NK-92 treated with Interleukin-12 subunit alpha and Interleukin-12 subunit beta, amount 100 ng/mL, for 24 hours (cell line): ENCODE results near the gene HECW1.
"Not testable (repeated sequence)": the region's sequence is repeated elsewhere in the genome, so short reads cannot be mapped to it uniquely, and the experiment has no call there.

Experiments used
- DNase-seq: peaks from one replicate; lab custom pipeline; 2025; lab: John Stamatoyannopoulos, UW

The HECW1 gene

GRCh38 chr7:43469051-43469450 lies 356.6 kb downstream of the HECW1 start:
- DNase-seq = no peak

DNA sequence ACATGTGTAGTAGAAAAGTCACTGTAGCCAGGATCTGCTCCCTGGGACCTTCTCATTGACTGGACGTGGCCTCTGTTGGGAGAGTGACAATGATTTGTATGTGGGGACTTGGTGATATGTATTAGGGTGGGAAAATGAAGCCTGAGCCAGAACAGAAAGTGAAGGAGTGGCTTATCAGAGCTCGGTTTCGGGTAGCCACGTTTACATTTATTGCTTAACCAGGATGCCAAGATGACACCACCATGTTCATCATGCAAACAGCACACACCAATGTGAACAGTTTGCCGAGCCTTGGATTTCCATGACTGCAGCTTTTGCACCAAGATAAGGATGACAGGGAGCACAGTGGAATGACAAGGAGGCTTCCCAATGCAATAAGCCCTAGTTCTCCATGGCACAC lies 357.7 kb downstream of the HECW1 start:
- no peak for DNase-seq

GRCh38 chr7:43475983-43476382 lies 363.5 kb downstream of the HECW1 start:
- no peak for DNase-seq

DNA sequence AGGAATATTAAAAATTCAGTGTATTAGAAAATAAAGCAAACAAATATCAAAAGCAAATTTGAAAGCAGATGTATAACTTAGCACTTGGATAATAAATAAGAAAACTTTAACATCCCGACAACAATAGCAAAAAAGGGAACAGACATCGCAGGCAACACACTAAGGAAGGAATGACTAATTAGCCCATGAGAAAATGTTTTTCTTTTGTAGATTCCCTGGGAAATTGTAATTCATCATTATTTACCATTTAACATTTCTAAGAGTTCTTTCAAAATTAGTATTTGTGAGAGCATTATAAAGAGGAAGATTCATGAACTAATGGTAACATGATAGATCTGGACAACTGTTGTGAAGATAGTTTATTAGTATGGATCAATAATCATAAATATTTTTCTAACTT lies 364.4 kb downstream of the HECW1 start:
- no peak for DNase-seq

GRCh38 chr7:43479042-43479441 lies 366.6 kb downstream of the HECW1 start:
- no peak for DNase-seq

DNA sequence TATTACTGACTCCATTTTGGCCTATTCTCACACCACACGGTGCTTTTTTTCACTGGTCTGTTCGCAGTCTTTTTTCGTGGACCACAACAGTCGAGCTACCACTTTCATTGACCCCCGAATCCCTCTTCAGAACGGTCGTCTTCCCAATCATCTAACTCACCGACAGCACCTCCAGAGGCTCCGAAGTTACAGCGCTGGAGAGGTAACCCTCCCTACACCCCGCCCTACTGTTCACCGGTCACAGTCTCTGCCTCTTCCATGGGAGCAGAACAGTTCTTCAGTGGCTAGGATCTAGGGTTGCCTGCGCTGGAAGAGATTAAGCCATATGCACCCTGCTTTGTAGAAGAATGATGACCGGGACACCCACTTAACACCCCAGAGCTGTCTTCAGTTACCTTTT lies 367.1 kb downstream of the HECW1 start:
- no peak for DNase-seq

DNA sequence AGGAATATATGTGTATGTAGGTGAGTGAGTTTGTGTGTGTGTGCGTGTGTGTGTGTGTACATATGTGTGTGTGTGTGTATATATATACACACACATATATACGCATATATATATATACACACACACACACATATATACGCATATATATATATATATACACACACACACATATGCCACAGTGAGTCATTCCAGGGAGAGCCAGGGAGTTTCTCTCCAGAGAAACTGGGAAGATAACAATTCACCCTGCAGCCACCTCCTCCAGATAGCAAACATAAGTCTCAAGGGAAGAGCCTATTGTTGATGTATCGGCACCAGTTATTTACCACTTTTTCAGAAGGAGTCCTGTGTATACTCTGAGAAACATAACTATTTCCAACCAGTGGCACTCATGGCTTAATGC lies 368.1 kb downstream of the HECW1 start:
- DNase-seq = no peak

- no peak for DNase-seq
Observed at GRCh38 chr7:43481902-43482678, 369.6 kb downstream of the HECW1 start.

DNA sequence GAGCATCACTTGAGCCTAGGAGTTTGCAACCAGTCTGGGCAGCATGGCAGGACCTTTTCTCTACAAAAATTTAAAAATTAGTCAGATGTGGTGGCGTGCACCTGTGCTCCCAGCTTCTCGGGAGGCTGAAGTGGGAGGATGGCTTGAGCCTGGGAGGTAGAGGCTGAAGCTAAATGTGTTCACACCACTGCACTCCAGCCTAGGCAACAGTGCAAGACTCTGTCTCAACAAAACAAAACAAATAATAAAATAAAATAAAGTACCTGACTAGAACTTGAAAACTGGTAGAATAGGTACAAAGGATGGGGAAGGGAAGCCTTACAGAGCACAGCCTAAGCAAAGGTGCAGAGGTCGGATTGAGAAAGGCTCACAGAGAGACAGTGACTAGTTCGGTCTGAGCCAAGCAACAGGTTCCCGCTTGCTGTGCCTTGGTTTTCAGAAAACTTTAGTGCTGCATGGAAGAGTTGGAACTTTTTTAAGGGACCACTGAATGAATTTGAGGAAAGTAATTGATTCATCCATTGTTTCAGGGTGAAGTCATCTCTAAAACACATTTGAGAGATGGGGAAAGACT lies 370.3 kb downstream of the HECW1 start:
- DNase-seq = no peak

GRCh38 chr7:43484678-43485395 lies 372.4 kb downstream of the HECW1 start:
- no peak for DNase-seq

DNA sequence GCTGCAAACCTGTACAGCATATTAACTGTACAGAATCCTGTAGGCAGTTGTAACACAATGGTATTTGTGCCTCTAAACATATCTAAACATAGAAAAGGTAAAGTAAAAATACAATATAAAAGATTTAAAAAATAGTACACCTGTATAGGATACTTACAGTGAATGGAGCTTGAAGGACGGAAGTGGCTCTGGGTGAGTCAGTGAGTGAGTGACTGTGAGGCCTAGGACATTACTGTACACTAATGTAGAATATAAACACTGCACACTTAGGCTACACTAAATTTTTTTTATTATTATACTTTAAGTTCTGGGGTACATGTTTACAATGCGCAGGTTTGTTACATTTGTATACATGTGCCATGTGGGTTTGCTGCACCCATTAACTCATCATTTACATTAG lies 373.1 kb downstream of the HECW1 start:
- no peak for DNase-seq

- DNase-seq = not testable (repeated sequence)
Observed at GRCh38 chr7:43486008-43486407, 373.6 kb downstream of the HECW1 start.

DNA sequence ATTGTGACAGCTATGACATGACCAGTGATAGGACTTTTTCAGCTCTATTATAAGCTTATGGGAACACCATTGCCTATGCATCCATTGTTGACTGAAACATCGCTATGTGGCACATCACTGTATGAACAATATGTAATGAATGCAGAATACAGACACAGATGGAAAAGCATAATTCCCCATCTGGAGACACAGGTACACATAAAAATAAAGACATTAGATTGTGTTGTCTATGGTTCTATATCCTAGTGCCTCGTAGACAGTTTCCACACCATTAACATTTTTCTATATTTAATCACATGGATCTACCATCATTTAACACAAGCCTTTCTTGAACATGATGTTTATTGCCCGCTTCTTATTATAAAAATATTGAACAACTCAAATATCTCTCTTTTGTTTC lies 374.2 kb downstream of the HECW1 start:
- DNase-seq = no peak

- no peak for DNase-seq
Observed at GRCh38 chr7:43487731-43488073, 375.3 kb downstream of the HECW1 start.

GRCh38 chr7:43489257-43489656 lies 376.8 kb downstream of the HECW1 start:
- DNase-seq = no peak

- no peak for DNase-seq
Observed at GRCh38 chr7:43490016-43490415, 377.6 kb downstream of the HECW1 start.

GRCh38 chr7:43491123-43491522 lies 378.7 kb downstream of the HECW1 start:
- no peak for DNase-seq

- no peak for DNase-seq
Observed at GRCh38 chr7:43491984-43492383, 379.5 kb downstream of the HECW1 start.

- DNase-seq = no peak
Observed at GRCh38 chr7:43492896-43493295, 380.4 kb downstream of the HECW1 start.

DNA sequence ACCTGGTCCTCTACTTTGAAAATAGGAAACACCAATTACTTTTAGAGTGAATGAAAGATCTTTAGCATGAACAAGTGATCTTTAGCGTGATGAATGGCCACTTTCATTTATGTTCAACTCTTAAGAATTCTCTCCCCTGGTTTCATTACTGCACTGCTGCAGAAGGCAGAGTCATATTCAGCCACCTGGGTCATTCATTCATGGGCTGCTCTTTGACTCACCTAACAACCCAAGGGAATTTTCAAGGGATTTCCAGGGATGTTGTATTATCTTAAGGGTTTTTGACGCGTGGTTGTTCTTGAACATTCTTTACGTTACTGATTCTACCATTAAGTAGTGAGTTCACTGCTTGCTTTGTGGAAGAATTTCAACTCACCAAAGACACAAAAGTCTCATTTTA lies 383.1 kb downstream of the HECW1 start:
- DNase-seq = no peak

DNA sequence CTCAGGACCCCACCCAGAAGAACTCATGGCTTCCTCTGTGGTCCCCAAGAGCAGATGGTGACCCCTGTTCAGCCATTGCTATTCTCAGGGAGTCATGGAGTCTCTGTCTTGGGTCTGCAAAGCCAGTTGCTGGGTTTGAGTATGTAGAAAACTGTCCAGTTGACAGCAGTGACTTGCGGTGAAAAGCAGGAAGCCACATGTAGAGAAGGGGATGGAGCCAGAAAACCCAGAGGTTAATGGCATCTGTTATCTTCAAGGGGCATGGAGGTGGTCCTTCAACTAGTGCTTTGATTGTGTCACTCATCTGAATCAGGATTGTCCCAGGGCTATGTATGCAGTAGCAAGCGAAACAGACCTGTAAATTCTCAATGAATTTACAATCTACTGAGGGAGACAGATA lies 384.1 kb downstream of the HECW1 start:
- DNase-seq = no peak

DNA sequence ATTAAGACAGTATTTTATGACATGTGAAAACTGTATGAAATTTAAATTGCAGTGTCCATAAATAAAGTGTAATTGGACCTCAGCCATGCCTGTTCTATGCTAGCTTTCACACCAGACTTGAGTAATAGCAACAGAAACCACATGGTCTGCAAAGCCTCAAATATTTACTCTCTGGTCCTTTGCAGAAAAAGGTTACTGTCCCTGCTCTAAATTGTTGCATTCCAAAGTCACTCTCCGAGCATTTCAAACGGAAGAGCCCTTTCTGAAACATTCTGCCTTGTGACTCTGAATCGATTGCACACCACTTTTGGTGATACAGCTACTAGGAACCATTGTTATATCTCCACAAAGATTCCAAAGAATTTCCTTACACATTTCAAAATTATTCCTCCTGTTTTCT lies 389.4 kb downstream of the HECW1 start:
- DNase-seq = no peak

DNA sequence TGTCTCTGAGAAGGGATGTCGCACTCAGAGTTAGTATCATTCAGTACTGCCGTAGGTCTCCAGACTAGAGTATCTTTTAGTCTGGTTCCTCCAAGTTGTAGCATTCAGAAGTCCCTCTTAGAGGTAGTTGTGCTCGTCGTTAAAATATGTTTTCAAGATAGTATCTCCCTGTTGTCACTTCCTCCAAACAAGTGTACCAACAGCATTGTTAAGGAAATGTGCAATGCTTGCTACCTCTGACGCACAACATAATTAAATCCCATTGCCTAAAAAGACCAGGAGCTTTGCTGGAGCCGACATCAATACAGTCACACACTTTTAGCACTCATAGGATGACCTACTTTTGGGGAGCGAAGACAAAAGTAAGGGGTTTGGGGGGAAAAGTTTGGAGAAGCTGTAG lies 390.5 kb downstream of the HECW1 start:
- no peak for DNase-seq

DNA sequence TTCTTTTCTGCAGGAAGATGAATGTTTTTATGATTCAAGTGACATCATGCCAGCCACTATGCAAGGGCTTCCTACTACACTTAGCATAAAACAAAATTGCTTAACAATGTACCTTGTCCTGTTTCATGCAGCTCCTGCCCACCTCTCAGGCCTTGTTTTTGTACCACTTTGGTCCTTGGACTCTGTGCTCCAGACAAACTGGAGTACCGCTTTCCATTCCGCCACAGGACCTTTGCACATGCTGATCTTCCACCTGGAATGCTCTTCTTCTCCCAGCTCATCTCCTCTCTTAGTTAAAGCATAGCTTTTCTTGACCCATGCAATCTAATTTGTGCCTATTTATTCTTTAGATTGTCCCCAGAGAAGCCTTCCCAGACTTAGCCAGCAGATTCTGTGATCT lies 393.0 kb downstream of the HECW1 start:
- DNase-seq = no peak
